COLO668 (cell line): ENCODE data around the gene C10orf90.

ENCODE experiments used
- DNase-seq: peaks from one replicate; lab custom pipeline; 2025; ENCODE audit not compliant: unreplicated experiment; lab: John Stamatoyannopoulos, UW

Gene C10orf90

DNA sequence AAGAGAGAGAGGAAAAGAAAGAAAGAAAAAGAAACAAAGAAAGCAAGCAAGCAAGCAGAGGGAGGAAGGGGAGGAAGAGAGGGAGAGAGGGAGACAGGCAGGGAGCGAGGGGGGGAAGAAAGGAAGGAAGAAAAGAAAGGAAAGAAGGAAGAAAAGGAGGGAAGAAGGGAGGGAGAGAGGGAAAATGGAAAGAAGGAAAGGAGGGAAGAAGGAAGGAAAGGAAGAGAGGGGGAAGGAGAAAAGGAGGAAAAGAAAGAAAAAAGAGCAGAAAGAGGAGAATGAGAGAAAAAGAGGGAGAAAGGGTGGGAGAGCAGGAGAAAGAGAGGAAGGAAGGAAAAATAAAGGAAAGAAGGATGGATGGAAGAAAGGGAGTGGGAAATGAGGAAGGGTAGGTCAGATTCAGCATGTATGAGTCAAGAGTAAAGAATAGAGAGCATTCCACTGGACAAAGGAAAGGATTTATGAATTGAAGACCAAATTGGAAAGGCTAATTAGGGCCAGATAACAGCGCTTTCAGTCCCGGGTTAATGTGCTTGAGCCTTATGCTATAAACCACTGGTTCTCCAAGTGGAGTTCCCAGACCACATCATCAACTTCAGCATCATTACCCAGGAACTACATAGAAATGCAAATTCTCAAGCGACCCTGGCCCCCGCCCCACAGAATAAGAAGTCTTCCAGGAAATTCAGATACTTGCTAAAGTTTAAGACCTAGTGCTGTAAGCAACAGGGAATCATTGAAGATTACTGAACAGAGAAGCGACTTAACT lies 85.1 kb downstream of the C10orf90 start:
- no peak for DNase-seq

- no peak for DNase-seq
Measured at GRCh38 chr10:126584836-126585235, 85.7 kb downstream of the C10orf90 start.

DNA sequence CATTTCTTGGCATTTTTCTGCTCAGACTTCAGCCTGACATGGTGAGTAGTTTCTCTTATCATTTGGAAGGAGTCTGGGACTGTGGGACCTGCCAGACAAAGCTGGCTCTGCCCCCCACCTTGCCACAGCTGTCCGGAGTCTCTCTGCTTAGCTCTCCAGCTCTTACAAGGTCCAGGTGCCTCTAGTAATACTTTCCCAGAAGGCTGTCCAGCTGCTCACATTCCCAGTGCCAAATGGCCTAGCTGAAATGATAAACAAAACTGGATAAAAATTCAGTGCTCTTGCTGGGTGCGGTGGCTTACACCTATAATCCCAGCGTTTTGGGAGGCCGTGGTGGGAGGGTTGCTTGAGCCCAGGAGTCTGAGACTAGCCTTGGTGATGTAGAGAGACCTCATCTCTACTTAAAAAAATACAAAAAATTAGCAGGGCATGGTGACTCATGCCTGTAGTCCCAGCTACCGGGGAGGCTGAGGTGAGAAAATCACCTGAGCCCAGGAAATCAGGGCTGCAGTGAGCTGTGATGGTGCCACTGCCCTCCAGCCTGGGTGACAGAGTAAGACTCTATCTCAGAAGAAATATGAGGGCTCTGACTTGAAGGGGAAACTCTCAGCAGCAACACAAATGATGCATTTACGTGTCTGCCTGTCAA lies 86.8 kb downstream of the C10orf90 start:
- no peak for DNase-seq

DNA sequence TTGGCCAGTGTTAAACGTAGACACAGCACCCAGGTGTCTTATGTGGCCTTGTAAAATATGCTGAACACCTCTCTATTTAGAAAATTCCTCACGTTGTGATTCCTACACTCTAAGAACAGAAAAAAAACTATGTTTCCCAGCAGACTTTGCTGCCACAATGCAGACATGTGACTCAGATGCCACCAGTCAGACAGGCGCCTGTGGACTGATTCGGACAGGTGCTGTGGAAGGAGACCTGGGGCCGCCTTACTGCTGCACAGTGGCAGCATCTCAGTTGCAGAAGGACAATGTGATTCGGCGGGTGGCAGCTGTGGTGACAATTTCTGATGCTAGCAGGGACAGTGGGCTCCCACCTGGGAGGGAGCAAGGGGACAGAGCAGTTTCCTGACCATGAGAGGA lies 88.8 kb downstream of the C10orf90 start:
- no peak for DNase-seq

GRCh38 chr10:126580873-126581647 lies 89.4 kb downstream of the C10orf90 start:
- DNase-seq: no peak

GRCh38 chr10:126576336-126576735 lies 94.2 kb downstream of the C10orf90 start:
- no peak for DNase-seq

GRCh38 chr10:126570621-126571602 lies 99.6 kb downstream of the C10orf90 start:
- no peak for DNase-seq

- DNase-seq: no peak
Measured at GRCh38 chr10:126570245-126570570, 100.3 kb downstream of the C10orf90 start.

GRCh38 chr10:126569513-126570244 lies 100.8 kb downstream of the C10orf90 start:
- DNase-seq: no peak

GRCh38 chr10:126568809-126569385 lies 101.6 kb downstream of the C10orf90 start:
- DNase-seq: no peak

- DNase-seq: no peak
Measured at GRCh38 chr10:126565871-126566270, 104.6 kb downstream of the C10orf90 start.

DNA sequence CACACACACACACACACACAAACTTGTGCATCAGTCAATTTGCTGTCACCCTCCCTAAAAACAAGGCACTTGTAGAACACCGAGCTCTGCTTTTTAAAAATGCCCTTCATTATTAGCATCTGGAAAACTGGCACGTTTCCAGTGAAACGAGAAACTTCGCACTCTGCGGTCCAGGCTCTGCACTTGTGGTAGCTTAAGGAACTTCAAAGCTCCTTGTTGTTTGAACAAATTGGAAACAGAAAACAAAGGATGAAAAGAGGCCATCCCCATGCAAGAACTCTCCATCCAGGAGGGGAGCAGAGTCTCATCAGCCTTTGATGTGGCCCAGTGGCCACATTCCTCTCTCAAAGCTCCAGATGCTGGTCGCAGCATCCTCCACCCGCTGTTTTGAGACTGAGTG lies 105.1 kb downstream of the C10orf90 start:
- no peak for DNase-seq

- no peak for DNase-seq
Measured at GRCh38 chr10:126564326-126564888, 106.1 kb downstream of the C10orf90 start.

DNA sequence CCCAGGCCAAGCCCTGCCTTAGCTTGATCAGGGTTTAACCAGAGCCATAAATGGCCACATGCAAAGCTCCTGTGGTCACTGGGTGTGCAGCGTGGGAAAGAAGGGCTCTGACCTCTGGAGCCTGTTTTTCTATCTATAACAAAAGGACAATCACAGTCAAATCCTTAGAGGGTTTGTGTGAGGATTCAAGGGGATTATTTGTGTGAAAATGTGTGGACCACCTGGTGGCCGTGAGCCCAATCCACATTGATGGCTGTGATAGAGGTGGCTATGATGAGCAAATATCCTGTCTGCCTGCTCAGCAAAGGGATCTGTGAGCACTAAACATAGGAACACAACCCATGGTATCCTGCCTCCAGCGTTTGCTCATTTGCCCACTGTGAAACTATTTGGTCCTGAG lies 107.1 kb downstream of the C10orf90 start:
- no peak for DNase-seq

- DNase-seq: no peak
Measured at GRCh38 chr10:126561921-126562680, 108.4 kb downstream of the C10orf90 start.

- DNase-seq: no peak
Measured at GRCh38 chr10:126561294-126561920, 109.1 kb downstream of the C10orf90 start.

- DNase-seq: no peak
Measured at GRCh38 chr10:126558881-126559280, 111.6 kb downstream of the C10orf90 start.

DNA sequence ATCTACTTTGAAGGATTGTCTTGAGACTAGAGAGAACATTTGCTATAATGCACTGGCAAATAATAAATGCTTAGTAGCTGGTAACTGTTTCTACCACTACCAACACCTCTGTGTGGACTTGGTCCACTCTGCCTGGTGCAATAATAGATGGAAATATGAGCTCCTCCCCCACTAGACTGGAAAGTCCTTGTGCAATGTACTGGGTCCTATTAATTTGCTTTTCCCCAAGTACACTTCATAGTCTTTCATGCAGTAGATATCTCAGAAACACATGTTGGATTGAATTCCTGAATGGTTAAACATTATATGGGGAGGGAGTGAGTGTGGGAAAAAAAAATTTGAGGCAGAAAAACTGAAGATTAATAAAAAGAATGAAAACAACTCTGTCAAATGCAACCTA lies 119.3 kb downstream of the C10orf90 start:
- DNase-seq: no peak
